GM19463 (cell line): ENCODE data around the gene ST8SIA5.
A peak's percentile ranks its signal among the peaks of the same experiment; 100 is the strongest.
"Not testable (repeated sequence)": the region's sequence is repeated elsewhere in the genome, so short reads cannot be mapped to it uniquely, and the experiment has no call there.

Source experiments
- ATAC-seq: cut with Tn5 transposase; IDR thresholded peaks from one replicate; pipeline ENCODE4 v1.9.1; 2021; ENCODE audit warnings: mild to moderate bottlenecking, moderate library complexity; ENCODE audit not compliant: unreplicated experiment

ST8SIA5 gene, protein sequence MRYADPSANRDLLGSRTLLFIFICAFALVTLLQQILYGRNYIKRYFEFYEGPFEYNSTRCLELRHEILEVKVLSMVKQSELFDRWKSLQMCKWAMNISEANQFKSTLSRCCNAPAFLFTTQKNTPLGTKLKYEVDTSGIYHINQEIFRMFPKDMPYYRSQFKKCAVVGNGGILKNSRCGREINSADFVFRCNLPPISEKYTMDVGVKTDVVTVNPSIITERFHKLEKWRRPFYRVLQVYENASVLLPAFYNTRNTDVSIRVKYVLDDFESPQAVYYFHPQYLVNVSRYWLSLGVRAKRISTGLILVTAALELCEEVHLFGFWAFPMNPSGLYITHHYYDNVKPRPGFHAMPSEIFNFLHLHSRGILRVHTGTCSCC

DNA sequence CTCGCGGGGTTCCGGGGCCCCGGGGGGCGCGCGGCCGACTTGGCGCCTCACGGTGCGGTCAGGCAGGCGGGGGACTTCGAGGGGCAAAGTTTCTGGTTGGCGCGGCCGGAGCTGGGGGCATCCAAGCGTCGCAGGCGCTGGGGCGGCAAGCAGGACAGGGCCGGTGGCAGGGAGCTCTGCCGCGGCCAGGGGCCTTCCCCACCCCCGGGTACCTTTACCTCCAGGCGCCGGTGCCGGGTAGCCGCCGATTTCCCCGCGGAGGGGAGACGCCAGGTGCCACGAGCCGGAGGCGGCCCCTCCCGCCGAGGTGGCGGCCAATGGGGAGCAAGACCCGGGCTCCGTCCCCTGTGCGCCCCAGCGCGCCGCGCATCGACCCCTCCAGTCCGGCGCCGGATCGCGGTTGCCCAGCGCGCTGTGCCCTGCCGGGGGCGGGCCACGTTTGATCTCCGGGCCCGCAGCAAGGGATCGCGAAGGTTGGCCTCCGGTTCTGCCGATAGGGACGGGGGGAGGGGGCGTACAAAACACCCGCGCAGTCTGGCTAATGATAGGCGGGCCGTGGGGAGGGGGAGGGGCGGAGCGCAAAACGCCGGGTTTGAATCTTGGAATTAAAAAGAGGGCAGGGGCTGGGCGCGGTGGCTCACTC, at the start of gene ST8SIA5:
Gene ST8SIA5, minus strand, starts transcription at position 495 of the 643 bp plus-strand sequence. CDS start 545 bp downstream, outside the sequence.
- no peak for ATAC-seq

GRCh38 chr18:46795945-46796344, 39.1 kb upstream of the ST8SIA5 start:
- not testable (repeated sequence) for ATAC-seq

DNA sequence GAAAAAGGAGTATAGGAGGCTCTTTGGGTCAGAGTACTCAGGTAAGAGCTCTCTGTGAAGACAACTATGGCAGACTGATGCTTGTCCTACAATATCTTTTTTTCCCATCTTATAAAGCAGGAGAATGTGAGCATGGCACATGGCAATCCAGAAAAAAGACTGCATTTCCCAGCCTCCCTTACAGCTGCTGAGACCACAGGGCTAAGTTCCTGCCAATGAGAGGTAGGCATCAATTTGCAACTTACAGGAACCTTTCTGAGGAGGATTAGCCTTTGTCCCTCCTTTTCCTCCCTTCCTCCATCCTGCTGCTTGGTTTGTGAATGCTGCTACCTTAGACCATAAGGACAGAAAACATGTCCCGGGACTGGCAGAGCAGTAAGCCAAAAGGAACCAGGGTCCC, 37.8 kb upstream of the ST8SIA5 start:
- ATAC-seq: no peak

DNA sequence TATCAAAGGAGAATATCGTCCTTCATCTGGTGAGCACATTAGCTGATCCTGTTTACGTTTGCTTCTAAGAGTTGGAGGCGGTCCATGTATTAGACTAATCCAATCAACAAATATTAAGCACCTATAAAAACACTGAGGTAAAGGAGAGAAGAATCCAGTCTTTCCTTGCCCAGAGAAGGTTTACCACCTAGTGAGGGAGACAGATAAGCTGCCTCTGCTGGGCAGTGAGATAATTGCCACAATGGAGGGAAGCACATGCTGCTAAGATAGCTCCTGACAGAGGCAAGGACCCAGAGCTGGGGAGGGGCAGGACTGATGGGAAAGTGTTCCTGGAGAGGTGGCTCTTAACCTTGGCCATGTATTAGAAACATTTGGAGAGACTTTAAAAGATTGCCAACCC, 36.7 kb upstream of the ST8SIA5 start:
- ATAC-seq: no peak

- ATAC-seq: no peak
Observed at GRCh38 chr18:46789088-46789487, 32.2 kb upstream of the ST8SIA5 start.

GRCh38 chr18:46787674-46788073, 30.8 kb upstream of the ST8SIA5 start:
- no peak for ATAC-seq

DNA sequence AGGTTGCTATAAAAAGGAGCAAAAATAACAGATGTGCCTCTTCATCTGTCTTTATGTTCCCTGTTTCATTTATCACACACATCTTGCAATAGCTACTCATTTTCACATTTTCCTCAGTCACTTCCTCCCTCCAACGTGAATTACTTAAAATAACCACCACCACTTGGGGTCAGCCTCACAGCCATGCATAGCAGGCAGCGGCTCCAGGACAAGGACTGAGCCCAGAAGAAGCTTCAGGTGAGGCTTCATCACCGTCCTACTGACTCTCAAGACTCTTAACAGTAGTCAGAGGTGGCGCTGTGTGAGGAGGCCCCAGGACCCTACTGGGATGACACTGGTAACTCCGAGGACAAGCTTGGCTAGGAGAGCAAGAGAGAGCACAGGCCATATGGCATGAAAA, 15.5 kb upstream of the ST8SIA5 start:
- ATAC-seq: no peak

DNA sequence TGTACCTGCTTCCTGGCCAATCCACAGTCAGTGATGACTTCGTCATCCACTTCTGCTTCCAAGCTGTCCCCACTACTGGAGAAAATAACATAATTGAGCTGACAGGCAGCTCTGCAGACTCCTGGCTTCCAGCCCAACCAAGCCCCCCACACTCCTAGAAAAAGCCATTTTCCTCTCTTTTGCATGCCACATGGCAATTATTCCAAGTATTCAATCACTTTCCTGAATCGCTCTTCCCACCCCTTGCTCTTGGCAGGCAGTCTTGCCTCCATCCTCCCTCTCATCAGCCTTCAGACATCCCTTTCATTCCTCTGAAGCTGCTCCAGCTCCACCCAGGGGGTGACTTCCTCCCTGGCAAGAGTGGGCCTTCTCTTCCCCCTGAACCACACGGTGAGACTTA, 14.3 kb upstream of the ST8SIA5 start:
- ATAC-seq: no peak

GRCh38 chr18:46770708-46771107, 13.9 kb upstream of the ST8SIA5 start:
- no peak for ATAC-seq

DNA sequence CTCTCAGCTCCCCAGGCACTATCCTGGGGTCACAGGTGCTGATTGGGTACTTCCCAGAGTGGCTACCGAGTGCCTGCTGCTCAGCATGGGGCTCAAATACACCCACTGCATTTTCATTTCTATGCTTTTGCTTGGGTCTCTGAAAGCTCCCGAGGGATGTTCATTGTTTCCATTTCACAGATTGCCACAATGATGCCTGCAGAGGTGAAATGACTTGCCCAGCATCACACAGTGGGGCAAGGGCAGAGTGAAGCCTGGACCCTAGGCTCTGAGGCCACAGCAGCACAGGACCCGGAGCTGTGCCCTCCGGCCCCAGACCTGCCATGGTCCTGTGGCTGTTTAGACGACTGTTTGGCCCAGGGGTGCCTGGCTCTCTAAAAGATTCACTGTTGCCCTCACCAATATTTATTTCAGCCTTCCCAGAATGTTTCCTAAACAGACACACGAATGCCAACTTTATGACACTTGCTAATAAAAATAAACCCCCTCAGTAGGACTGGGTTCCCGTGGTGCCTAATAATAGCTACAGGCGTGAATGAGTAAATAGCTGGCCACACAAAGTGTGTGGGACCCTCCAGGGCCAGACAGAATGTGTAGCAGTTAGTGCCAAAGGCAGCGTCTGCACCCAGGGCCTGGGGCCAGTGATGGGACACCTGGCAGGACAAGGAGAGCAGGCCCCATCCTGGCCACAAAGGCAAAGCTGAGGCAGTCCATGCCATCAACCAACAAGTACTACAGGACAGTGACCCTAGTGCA, 11.5 kb upstream of the ST8SIA5 start:
- no peak for ATAC-seq

GRCh38 chr18:46767217-46767616, 10.4 kb upstream of the ST8SIA5 start:
- no peak for ATAC-seq

DNA sequence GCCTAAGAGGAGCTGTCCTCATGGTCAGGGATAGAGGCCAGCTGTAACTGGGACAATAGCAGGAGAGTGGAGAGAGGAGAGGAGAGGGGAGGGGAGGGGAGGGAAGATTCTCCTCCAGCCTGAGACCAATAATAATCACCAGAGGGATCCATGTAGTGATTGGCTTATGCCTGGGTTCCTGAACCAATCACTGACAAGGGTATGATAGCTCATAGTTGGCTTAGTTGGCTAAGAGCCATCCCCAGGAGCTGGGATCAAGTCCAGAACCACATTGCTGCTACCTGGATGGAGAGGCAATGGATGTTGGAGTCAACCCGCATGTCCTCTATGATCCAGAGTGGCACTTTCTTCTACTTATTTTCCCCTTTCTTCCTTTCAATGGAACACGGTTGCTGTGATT, 7.7 kb upstream of the ST8SIA5 start:
- no peak for ATAC-seq

DNA sequence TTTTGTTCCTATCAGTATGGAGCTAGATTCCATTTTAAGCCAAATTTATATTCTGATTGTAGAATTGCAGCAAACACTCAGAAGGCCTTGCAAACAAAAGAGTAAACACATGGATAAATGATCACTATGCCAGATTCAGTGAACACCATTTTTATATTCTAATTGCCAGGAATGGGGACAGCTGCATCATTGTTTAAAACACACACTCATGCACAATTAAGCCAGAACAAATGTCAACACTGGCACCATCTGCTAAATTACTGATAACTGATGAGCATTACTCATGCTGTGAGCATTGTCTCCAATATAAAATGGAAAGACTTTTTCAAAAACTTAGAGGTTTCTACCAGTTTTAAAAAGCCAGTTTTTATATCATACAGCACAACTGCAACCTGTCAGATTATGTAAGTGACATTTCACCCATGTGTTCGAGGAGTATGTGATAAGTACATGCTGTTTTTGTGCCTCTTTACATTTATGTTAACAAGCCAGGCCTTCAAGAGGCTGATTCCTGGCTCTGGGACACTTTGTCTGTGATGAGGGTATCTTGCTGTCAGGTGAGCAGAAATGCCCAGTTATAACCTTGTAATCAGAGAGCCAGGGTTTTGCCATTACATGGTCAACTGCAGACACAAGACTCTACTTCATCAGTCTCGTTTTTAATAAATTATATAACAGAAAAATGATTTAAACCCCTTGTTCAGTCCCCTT, 4.4 kb upstream of the ST8SIA5 start:
- no peak for ATAC-seq

DNA sequence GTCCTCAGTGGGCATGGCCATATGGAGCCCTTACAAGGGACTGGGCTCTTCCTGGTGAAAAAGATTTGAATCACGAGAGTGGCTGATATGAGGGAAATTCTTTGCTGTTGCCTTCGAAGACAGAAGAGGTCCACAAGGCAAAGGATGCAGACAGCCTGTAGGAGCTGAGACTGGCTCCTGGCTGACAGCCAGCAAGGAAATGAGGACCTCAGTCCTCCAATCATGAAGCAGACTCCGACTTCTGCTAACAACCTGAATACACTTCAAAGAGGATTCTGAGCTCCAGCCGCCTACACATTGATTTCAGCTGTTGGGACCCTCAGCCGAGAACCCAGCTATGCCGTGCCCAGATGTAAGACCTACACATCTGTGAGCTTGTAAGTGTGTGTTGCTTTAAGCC, 3.0 kb upstream of the ST8SIA5 start:
- no peak for ATAC-seq

- no peak for ATAC-seq
Observed at GRCh38 chr18:46756025-46756558, 761 bp downstream of the ST8SIA5 start.

DNA sequence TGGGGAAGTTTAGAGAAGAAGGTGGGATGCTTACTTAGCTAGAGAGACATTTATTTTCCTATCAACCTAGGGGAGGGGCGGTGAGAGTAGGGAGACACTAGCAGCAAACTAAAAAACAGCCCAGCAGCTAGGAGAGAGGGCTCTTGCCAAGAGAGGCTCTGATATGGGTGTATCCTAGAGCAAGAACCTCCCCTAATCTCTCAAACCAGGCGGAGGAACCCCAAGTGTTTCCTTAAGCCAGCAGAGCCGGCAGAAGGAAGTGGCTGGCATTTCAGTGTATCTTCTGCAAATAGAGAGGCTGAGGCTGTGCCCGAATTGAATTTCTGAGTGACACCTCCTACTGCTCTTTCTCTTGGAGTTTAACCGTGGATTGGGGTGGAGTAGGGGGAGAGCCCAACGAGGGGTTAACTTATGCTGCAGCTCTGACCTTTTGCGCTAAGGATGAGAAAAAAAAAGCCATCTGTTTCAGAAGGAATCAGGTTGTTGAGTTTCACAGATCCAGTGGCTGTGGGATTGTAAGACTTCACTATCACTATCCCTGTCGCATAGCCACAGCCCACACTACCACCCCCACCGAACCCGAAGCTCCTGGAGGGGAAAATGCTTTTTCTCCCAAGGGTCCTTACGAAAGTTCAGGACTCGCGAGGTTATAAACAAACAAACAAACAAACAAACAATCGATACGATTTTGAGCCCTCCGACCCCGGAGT, 1.4 kb downstream of the ST8SIA5 start:
- ATAC-seq: no peak

DNA sequence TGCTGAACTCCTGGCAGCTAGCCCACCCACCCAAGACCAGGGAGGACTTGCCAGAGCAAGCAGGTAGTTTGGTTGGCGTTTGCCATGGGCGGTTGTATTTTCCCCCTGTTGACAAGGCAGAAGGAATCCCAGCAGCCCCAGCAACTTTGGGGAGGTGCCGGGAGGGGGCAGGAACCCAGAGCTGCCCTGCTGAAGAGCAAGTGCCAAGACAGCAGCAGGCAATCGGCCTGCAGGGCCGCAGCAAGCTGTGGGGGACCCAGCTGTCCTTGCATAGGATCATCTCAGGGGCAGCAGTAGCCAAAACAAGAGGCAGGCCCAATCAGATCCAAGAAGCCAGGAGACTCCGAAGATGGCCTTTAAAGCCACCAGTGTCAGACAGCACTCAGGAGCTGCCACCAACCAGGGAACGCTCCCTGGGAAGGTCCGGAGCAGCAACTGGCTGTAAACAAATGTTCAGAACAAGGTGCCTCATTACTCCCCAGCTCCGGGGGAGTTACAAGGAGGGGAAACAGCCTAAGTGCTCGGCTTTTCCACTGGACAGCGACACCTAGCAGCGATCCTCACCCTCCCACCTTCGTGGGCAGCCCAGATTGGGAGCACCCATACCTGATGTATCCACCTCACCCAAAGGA, 2.1 kb downstream of the ST8SIA5 start:
- no peak for ATAC-seq

DNA sequence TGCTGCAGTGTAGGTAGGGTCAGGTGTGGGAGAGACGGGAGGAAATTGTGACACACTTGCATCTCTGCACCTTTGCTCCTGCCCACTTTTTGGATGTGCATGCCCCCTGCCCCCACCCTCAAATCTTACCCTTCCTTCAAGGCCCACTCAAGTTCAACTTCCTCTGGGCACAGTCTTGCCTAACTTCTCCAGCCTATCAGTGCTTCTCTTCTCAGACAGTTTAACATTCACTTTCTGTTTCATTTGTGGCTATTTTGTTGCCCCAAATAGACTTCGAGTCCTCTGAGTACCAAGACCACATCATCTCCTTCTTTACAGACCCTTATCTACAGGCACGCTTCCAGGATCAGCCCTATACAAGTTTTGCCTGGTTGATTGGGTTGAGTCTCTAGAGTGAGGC, 2.7 kb downstream of the ST8SIA5 start:
- peak; percentile 71 for ATAC-seq

- ATAC-seq: no peak
Observed at GRCh38 chr18:46751882-46752281, 5.0 kb downstream of the ST8SIA5 start.

- ATAC-seq: no peak
Observed at GRCh38 chr18:46750626-46751025, 6.2 kb downstream of the ST8SIA5 start.
